ENCODE results near the gene KIAA1191. TPM values are rescaled to one million over a fixed set of nuclear protein-coding genes. Genes with fewer than 3 reads are reported as not detected.

Gene KIAA1191
- total RNA-seq, 1 donor from 2014 or later: 90.1 TPM

GRCh38 chr5:176355400-176356178, 6.0 kb downstream of the KIAA1191 start:
- TF ChIP-seq CTCF (conservative IDR thresholded peaks at IDR 0.05; ENCODE audit: low read depth, low read length): no peak
- no peak for DNase-seq (ENCODE audit: low read depth)
- H3K4me3 ChIP-seq (ENCODE audit: low read depth, low read length): no peak overlapping the region

- DNase-seq (ENCODE audit: low read depth): no peak
- no peak for TF ChIP-seq CTCF (conservative IDR thresholded peaks at IDR 0.05; ENCODE audit: low read depth, low read length)
- no peak overlapping the region for H3K4me3 ChIP-seq (ENCODE audit: low read depth, low read length)
Measured at GRCh38 chr5:176353533-176353932, 8.0 kb downstream of the KIAA1191 start.

GRCh38 chr5:176352116-176352878, 9.3 kb downstream of the KIAA1191 start:
- H3K4me3 ChIP-seq (ENCODE audit: low read depth, low read length): no peak overlapping the region
- no peak for TF ChIP-seq CTCF (conservative IDR thresholded peaks at IDR 0.05; ENCODE audit: low read depth, low read length)
- no peak for DNase-seq (ENCODE audit: low read depth)

- no peak for TF ChIP-seq CTCF (conservative IDR thresholded peaks at IDR 0.05; ENCODE audit: low read depth, low read length)
- H3K4me3 ChIP-seq (ENCODE audit: low read depth, low read length): no peak overlapping the region
- DNase-seq (ENCODE audit: low read depth): no peak
Measured at GRCh38 chr5:176350416-176350815, 11.1 kb downstream of the KIAA1191 start.

GRCh38 chr5:176342766-176343458, 18.7 kb downstream of the KIAA1191 start:
- TF ChIP-seq CTCF (conservative IDR thresholded peaks at IDR 0.05; ENCODE audit: low read depth, low read length): no peak
- DNase-seq (ENCODE audit: low read depth): no peak
- H3K4me3 ChIP-seq (ENCODE audit: low read depth, low read length): no peak overlapping the region

GRCh38 chr5:176342158-176342483, 19.4 kb downstream of the KIAA1191 start:
- H3K4me3 ChIP-seq (ENCODE audit: low read depth, low read length): no peak overlapping the region
- DNase-seq (ENCODE audit: low read depth): no peak
- TF ChIP-seq CTCF (conservative IDR thresholded peaks at IDR 0.05; ENCODE audit: low read depth, low read length): no peak
